ENCODE data around the gene STK24. TPM values are rescaled to one million over a fixed set of nuclear protein-coding genes. Genes with fewer than 3 reads are reported as not detected.

Gene STK24
- total RNA-seq, 3 donors from 2014 or later = 135 to 152 (median 142) TPM

DNA sequence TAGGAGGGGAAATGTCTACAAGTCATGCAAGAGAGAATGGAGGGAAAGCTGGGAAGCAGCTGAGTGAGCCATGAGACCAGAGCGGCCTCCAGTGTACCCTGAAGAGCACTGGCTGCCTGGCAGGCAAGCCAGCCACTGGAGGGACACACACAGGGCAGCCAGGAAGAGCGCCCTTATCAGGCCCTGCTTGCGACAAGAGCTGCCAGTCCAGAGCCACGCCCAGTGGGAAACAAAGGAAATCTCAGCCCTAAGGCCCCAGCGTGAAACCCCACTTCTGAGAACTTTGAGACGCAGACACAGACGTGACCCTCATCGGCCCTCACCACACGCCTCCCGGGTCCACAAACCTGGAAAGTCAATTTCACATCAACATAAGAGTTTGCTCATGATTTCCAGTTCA is 105.0 kb downstream of the STK24 start:
- H3K4me1 Mint-ChIP-seq (ENCODE audit: low read depth) = peaks cover 38% of the 10 kb centered on the region
- H3K36me3 Mint-ChIP-seq (ENCODE audit: insufficient read depth) = peaks cover 47% of the 10 kb centered on the region
- H3K9me3 Mint-ChIP-seq = no peaks in the 10 kb centered on the region
- H3K4me3 Mint-ChIP-seq = no peak overlapping the region
- H3K27me3 Mint-ChIP-seq (ENCODE audit: low read depth) = no peaks in the 10 kb centered on the region
- no peak for DNase-seq
- no peak for ATAC-seq

DNA sequence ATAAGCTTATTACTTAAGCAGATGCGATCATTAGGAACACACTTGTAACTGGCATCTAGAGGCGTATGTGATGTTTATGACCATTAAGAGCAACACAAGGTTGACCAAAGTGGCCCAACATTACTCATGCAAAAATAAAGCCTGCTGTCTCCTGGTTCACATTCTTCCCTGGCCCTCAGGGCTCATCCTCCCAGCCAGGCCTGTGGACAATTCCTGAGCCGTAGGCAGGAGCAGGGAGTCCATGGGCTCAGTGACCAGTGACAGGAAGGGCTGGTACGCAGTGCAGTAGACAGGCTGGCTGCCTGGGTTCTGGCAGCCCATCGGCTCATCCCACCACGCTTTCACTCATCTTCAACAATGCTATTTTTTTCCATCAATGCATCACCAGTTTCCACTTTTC is 106.0 kb downstream of the STK24 start:
- ATAC-seq (no peak), DNase-seq (no peak)
- Mint-ChIP-seq H3K4me1 (ENCODE audit: low read depth) (peaks cover 29% of the 10 kb centered on the region), H3K4me3 (no peak overlapping the region), H3K9me3 (no peaks in the 10 kb centered on the region), H3K27me3 (ENCODE audit: low read depth) (no peaks in the 10 kb centered on the region), H3K36me3 (ENCODE audit: insufficient read depth) (peaks cover 42% of the 10 kb centered on the region)

DNA sequence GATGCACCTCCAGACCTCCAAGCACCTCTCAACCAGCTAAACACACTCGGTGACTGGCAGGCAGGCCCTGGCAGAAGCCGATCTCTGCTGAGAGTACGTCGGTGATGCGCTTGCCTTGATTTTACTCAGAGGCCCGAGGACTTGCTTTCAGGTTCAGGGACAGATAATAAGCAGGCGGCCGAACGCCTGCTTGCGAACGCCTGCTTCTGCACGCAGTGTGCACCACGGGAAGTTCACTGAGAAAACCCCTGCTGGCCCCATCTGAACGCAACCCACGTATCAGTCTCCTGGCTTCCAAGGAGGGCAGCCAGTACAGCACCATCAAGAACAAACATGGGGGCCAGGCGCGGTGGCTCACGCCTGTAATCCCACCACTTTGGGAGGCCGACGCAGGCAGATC is 108.0 kb downstream of the STK24 start:
- ATAC-seq = no peak
- DNase-seq = no peak
- Mint-ChIP-seq H3K36me3 (ENCODE audit: insufficient read depth) (peaks cover 37% of the 10 kb centered on the region), H3K4me1 (ENCODE audit: low read depth) (peaks cover 17% of the 10 kb centered on the region), H3K9me3 (no peaks in the 10 kb centered on the region), H3K27me3 (ENCODE audit: low read depth) (no peaks in the 10 kb centered on the region), H3K4me3 (no peak overlapping the region)

DNA sequence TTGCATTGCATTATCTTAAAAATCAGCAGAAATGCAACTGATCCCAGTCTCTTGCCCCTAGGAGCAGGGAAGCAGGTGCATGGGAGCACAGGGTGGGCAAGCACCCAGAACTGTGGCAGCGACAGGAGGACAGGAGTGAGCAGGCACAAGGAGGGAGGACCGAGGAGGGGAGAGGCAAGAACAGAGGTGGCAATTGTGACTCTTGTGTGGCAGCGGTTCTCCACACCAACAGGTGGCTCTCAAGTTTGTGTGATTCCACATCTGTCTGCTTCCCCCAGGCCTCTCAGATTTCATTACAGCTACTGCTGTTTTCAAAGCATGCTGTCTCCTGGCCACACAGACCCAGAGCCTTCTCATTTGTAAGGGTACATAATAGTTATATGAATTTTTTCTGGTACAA is 108.5 kb downstream of the STK24 start:
- ATAC-seq (no peak), DNase-seq (no peak)
- Mint-ChIP-seq H3K4me3 (no peak overlapping the region), H3K9me3 (no peaks in the 10 kb centered on the region), H3K36me3 (ENCODE audit: insufficient read depth) (peaks cover 36% of the 10 kb centered on the region), H3K27me3 (ENCODE audit: low read depth) (no peaks in the 10 kb centered on the region), H3K4me1 (ENCODE audit: low read depth) (peaks cover 16% of the 10 kb centered on the region)

DNA sequence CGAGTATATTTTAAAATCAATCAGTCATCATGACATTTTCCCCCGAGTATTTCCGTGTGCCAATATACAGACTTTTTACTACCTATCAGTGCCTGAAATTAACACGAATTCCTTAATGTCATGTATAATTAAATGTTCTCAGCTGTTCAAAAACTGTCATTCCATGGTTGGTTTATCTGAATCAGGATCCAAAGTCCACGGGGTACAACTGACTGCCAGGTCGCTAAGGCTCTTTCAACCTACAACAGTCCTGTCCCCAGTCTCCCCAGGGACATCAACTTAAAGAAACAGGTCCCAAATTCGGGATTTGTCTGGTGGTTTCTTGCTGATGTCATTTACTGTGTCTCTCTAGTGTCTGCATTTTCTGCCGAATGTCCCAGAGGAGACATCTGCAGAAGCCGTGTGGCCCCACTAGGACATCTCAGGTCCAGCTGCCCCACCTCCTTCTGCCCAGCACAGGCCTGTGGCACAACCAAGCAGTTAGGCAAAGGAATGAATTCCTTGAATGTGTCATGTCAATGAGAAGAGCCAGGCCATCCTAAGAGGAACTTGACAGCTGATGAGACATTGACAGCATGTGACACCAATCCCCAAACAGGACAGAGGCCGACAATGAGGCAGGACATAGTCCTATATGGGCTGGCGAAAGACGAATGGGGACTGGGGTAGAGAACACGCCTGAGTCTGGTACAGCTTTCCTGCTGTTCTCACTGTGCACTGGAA is 109.5 kb downstream of the STK24 start:
- ATAC-seq = no peak
- no peak for DNase-seq
- Mint-ChIP-seq H3K4me1 (ENCODE audit: low read depth) (peaks cover 16% of the 10 kb centered on the region), H3K27me3 (ENCODE audit: low read depth) (no peaks in the 10 kb centered on the region), H3K9me3 (no peaks in the 10 kb centered on the region), H3K4me3 (no peak overlapping the region), H3K36me3 (ENCODE audit: insufficient read depth) (peaks cover 37% of the 10 kb centered on the region)

DNA sequence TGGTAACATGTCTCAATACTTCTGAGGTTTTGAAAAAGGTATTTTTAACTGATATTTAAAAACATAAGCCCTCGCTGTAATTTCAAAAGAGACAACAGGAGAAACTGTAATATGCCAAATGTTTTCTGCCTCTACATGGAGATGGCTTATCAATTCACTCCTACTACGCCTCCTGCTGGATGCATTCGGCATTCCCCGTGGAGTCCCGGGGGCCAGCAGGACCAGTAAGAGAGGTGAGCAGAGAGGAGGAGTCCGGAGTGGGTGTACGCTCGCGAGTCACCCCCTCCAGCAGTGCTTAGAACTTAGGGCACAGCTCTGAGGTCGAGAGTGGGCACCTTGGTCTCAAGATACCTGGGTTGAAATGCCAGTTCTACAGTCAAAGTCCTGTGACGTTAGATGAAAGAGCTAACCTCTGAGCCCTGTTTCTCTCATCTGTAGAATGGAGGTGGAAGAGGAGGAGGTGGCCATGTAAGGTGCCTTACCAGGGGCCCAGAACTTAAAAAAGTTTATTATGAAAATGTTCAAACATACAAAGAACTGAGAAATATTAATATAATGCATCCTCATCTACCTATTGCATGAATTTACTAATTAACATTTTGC is 110.2 kb downstream of the STK24 start:
- ATAC-seq (peak; percentile 77 to 90), DNase-seq (peak; percentile 46)
- Mint-ChIP-seq H3K27me3 (ENCODE audit: low read depth) (no peaks in the 10 kb centered on the region), H3K4me1 (ENCODE audit: low read depth) (peaks cover 12% of the 10 kb centered on the region), H3K36me3 (ENCODE audit: insufficient read depth) (peaks cover 33% of the 10 kb centered on the region), H3K4me3 (no peak overlapping the region), H3K9me3 (no peaks in the 10 kb centered on the region)

DNA sequence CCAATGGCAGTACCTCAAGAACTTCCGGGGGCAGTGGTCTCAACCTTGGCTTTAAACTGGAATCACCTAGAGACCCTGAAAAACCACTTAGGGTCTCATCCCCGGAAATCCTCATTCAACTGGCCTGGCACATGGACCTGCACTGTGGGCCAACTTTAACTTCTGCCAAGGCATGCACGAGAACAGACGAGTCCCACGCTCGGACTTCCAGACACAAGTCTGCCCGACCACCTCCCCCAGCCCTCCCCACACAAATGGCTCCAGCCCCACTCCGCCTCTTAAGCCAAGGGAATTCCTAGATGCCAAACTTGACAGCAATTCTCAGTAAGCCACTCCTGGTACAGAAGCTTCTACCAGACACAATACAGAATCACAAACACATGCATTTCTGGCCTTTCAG is 114.0 kb downstream of the STK24 start:
- Mint-ChIP-seq H3K36me3 (ENCODE audit: insufficient read depth) (peaks cover 40% of the 10 kb centered on the region), H3K9me3 (no peaks in the 10 kb centered on the region), H3K27me3 (ENCODE audit: low read depth) (no peaks in the 10 kb centered on the region), H3K4me1 (ENCODE audit: low read depth) (peaks cover 8% of the 10 kb centered on the region), H3K4me3 (no peak overlapping the region)
- DNase-seq (no peak), ATAC-seq (no peak)

DNA sequence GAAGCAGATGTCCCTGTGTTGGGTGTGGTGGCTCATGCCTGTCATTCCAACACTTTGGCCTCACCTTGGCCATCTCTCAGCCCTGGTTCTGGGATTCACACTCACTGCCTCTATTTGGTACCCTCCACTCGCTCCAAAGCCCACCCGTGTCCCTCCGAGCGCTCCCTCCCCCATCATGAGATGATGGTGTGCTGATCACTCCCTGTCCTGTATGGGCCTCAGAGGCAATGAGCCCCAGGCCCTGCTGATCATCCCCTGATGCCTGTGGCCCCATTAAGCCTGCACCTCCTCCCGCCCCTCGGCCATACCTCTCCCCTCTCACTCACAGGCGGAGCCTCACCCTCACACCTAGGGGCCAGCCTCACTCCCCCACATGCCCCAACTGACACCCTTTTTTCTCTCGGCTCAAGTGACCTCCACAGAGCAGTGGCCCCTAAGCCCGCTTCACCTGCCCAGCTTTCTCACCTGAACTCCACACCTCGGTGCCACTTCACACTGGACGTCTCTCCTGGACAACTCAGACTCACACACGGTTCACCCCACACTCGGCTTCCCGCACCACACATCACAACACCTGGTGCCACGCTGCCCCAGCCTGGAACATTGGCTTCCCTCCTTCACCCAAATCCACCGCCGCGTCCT is 114.5 kb downstream of the STK24 start:
- DNase-seq (no peak), ATAC-seq (no peak)
- Mint-ChIP-seq H3K36me3 (ENCODE audit: insufficient read depth) (peaks cover 43% of the 10 kb centered on the region), H3K27me3 (ENCODE audit: low read depth) (no peaks in the 10 kb centered on the region), H3K9me3 (no peaks in the 10 kb centered on the region), H3K4me1 (ENCODE audit: low read depth) (peaks cover 8% of the 10 kb centered on the region), H3K4me3 (no peak overlapping the region)

DNA sequence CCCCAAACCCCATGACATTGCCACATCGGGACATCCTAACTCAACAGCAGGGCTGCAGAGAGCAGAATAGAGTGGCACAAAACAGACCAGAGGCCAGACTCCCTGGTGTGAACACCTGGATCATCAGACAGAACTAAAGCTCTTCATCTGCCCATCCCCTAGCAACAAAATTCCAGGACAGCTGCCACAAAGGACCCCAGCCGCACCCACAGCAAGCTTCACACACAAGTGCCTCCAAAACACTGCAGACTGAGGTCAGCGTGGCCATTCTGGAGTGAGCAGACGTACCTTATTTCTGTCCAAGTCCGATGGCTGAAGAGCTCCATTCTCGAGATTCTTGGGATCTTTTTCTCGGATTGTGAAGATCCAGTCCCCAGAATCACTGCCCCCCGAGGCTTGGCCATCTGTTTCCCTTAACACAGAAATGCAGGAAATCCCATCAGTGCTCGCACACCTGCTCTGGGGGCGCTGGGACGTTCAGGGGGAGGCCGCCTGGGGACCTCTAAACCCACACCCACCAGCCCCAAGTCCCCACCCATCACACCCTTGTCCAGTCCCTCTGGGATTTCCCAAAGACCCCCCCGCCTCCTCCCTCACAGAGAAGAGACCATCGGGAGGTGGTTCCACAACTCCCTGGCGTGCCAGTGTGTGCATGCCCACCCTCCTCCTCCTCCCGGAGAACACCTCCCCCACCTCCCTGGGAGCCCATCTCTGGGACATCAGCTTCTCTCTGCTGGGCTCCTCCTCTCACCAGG is 115.2 kb downstream of the STK24 start:
- Mint-ChIP-seq H3K9me3 (no peaks in the 10 kb centered on the region), H3K4me3 (no peak overlapping the region), H3K36me3 (ENCODE audit: insufficient read depth) (peaks cover 42% of the 10 kb centered on the region), H3K4me1 (ENCODE audit: low read depth) (peaks cover 5% of the 10 kb centered on the region), H3K27me3 (ENCODE audit: low read depth) (no peaks in the 10 kb centered on the region)
- ATAC-seq (no peak), DNase-seq (no peak)

DNA sequence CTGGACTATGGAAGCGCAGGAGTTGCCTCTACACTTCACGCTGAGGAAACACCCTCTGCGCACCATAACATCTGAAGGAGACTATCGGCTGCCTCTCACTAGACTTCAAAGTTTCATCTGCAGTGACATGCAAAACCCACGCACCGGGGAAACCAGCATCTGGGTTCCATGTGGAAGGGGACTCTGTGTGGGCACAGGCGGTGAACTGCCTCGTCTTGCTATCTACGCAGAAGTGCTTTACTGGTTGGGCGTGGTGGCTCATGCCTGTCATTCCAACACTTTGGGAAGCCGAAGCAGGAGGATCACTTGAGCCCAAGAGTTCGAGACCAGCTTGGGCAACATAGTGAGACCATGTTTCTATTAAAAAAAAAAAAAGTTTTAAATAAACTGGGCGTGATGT is 116.4 kb downstream of the STK24 start:
- peaks cover 43% of the 10 kb centered on the region for H3K36me3 Mint-ChIP-seq (ENCODE audit: insufficient read depth)
- DNase-seq = no peak
- H3K4me1 Mint-ChIP-seq (ENCODE audit: low read depth) = peaks cover 4% of the 10 kb centered on the region

DNA sequence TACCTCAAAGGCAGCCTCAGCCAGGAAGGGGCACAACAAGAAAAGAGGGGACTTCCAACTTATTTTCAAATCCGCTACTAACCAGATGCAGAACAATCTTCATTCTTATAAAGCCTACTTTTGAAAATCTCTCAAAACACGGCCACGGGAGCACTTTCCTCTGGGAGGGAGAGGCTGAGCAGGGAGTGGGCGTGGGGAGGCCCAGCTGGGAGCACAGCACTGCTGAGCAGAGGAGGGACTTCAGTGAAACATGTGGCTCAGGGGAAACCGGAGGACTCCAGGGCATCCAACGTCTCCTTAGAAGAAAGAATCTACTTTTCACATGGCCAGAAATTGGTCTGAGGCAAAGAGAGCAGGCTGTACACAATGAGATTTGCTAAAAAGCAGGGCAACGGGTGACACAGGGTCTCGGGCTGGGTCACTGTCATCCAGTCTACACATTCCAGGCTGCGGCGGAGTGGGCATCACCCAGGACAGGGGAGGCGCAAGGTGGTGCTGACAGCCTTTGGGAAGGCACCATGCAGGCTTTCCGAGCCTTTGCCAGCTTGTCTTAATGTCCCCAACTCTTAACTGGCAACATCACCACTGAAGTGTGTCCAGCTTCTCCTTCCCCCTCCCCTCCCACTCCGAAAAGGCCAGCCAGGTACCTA is 117.1 kb downstream of the STK24 start:
- Mint-ChIP-seq H3K27me3 (ENCODE audit: low read depth) (no peaks in the 10 kb centered on the region), H3K9me3 (no peaks in the 10 kb centered on the region), H3K4me1 (ENCODE audit: low read depth) (peaks cover 4% of the 10 kb centered on the region), H3K4me3 (no peak overlapping the region), H3K36me3 (ENCODE audit: insufficient read depth) (peaks cover 40% of the 10 kb centered on the region)
- DNase-seq (no peak), ATAC-seq (no peak)

More for the DNA sequence above, 116.4 kb downstream of the STK24 start:
- H3K4me3 Mint-ChIP-seq = no peak overlapping the region
- no peak for ATAC-seq
- no peaks in the 10 kb centered on the region for H3K9me3 Mint-ChIP-seq
- no peaks in the 10 kb centered on the region for H3K27me3 Mint-ChIP-seq (ENCODE audit: low read depth)

DNA sequence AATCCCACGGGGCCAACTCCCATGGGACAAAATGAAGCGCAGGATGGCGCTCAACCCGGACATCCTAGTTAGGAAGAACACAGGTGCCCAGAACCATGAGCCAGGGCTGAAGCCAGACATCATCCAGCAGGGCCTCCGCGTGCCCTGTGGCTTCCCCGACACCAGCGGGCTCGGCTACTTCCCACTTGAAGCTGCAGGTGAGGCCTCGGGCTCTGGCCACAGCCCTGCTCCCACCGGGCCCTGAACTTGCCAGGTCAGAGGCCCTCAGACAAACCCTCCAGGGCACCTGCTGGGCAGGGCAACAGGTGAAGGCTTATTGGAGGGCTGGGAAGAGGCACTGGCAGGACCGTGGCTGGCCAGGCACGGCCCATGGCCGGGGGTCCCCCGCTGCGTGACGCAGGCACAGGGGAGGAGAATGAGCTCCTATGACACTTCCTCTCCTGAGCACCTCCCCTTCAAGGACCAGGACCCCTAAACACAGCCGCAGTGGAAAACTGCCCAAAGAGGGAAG is 117.7 kb downstream of the STK24 start:
- H3K36me3 Mint-ChIP-seq (ENCODE audit: insufficient read depth) = peaks cover 40% of the 10 kb centered on the region
- no peak for ATAC-seq
- no peak for DNase-seq
- H3K4me3 Mint-ChIP-seq = no peak overlapping the region
- H3K27me3 Mint-ChIP-seq (ENCODE audit: low read depth) = no peaks in the 10 kb centered on the region
- peaks cover 4% of the 10 kb centered on the region for H3K4me1 Mint-ChIP-seq (ENCODE audit: low read depth)
- H3K9me3 Mint-ChIP-seq = no peaks in the 10 kb centered on the region

DNA sequence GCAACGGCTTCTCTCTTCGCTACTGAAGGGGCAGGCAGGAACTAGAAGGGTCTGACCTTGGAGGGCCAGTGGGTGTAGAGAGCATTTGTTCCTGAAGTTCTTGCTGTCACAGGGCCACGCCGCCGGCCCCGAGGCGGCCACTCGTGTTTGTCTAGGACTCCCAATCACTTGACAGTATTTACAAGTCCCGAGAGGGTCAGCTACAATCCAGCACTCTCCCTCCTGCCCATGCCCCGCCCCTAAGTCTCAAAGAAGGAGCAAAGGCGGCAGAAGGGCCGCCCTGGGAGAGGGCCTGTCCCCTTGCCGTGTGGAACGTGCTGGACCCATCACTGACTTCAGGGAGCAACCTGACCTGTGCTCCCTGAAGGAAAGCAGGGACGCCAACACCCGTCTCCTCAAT is 118.5 kb downstream of the STK24 start:
- Mint-ChIP-seq H3K27me3 (ENCODE audit: low read depth) (no peaks in the 10 kb centered on the region), H3K36me3 (ENCODE audit: insufficient read depth) (peaks cover 38% of the 10 kb centered on the region), H3K4me1 (ENCODE audit: low read depth) (peaks cover 4% of the 10 kb centered on the region), H3K4me3 (no peak overlapping the region), H3K9me3 (no peaks in the 10 kb centered on the region)
- ATAC-seq (no peak), DNase-seq (no peak)

DNA sequence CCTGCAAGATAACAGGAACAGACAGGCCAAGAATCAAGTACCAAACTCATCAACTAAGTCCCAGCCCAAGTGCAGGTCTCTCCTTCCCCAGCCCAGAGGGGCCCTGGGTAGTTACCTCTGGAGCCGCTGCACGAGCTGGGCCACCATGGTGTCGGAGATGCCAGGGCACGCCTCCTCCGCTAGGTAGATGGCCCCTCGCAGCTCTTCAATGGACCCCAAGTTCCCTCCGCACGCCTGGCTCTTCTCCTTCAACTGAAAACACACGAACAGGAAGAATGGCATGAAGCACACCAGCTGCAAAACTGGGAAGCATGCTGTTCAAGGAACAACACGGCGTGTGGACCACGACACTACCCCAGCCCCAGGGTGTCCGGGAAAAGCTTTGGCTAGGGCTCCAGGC is 119.9 kb downstream of the STK24 start:
- H3K4me3 Mint-ChIP-seq = no peak overlapping the region
- no peaks in the 10 kb centered on the region for H3K27me3 Mint-ChIP-seq (ENCODE audit: low read depth)
- no peaks in the 10 kb centered on the region for H3K9me3 Mint-ChIP-seq
- H3K4me1 Mint-ChIP-seq (ENCODE audit: low read depth) = peaks cover 2% of the 10 kb centered on the region
- ATAC-seq = no peak
- no peak for DNase-seq
- H3K36me3 Mint-ChIP-seq (ENCODE audit: insufficient read depth) = peaks cover 35% of the 10 kb centered on the region

Data from activated T-cell treated with anti-CD3 and anti-CD28 coated beads, Interleukin-2, amount 50 U/mL, for 4 hours (primary cell).